Mammary epithelial cell (primary cell): ENCODE measurements around the gene RPL10A.

Experiments
- CTCF ChIP-seq, 2 donors: IDR thresholded peaks in 1 of 2; conservative IDR thresholded peaks in 1 of 2; 2 replicates each; pipeline ENCODE4 v1.5.1; 2011 to 2012; ENCODE audit warnings: inconsistent platforms in 2 of 2, low read length in 2 of 2, mild to moderate bottlenecking in 2 of 2, control low read depth in 1 of 2, low read depth in 1 of 2; ENCODE audit not compliant: insufficient read depth in 1 of 2; ENCODE audit errors: extremely low read depth in 1 of 2
- EZH2 ChIP-seq: IDR thresholded peaks from 2 replicates; pipeline ENCODE4 v1.6.1; 2012; ENCODE audit warnings: low read length, inconsistent platforms, borderline replicate concordance

GRCh38 chr6:35474131-35474941 lies 6.1 kb downstream of the RPL10A start:
- TF ChIP-seq CTCF (conservative IDR thresholded peaks at IDR 0.05 in 1 of 2, IDR thresholded peaks at IDR 0.05 in 1 of 2; ENCODE audit: extremely low read depth in 1 of 2, insufficient read depth in 1 of 2, low read depth in 1 of 2, low read length in 2 of 2) (no peak), EZH2 (no peak)
